ENCODE data around the gene TRIO. TPM values are rescaled to one million over a fixed set of nuclear protein-coding genes. Genes with fewer than 3 reads are reported as not detected.

The TRIO gene
- total and polyA plus RNA-seq, 3 experiments from 2014 or later: 0.89 to 4.4 (median 4.2) TPM

DNA sequence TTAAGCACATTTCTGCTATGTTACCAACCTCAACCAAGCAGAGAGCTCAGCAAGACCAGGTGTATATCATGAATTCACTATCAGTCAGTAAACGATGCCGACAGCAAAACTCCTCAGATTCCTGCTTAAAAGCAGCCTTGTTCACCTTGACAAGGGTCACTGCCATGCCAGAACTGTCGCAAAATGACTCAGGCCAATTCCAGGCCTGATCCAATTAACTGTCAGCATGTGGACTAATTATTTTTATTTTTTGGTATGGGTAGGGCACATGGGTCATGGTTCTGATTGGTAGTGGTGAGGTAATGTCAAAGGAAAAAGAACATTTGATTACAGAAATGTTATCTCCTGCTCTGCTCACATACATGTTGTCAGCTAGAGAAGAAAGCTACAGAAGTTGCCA, 224.2 kb downstream of the TRIO start:
- DNase-seq: no peak
- no peaks in the 10 kb centered on the region for H3K36me3 ChIP-seq (ENCODE audit: insufficient read depth, low read length)
- no peak overlapping the region for H3K4me3 ChIP-seq (ENCODE audit: low read length)
- CTCF ChIA-PET: interaction anchor here (1.2 to 7.5 kb wide), 4 partner anchors 11 to 280 kb away, joined by 3 to 122 read pairs (median 5); no protein-coding TSS in a partner anchor
- H3K27me3 ChIP-seq (ENCODE audit: insufficient read depth, low read length, poor library complexity, severe bottlenecking): no peaks in the 10 kb centered on the region
- POLR2A ChIA-PET: interaction anchor here (0.6 kb wide), 1 partner anchor 398 kb away, joined by 4 read pairs; no protein-coding TSS in a partner anchor
- H3K9me3 Mint-ChIP-seq: no peaks in the 10 kb centered on the region
- no peak overlapping the region for H3K27ac Mint-ChIP-seq
- peaks cover 16 to 37% (median 32%) of the 10 kb centered on the region in 3 donors for H3K4me1 Mint-ChIP-seq
- H3K4me3 Mint-ChIP-seq: no peak overlapping the region
- H3K4me1 ChIP-seq (ENCODE audit: insufficient read depth, low read length): peaks cover 25% of the 10 kb centered on the region
- H3K36me3 Mint-ChIP-seq: no peaks in the 10 kb centered on the region
- no peaks in the 10 kb centered on the region for H3K9me3 ChIP-seq (ENCODE audit: low read length)
- H3K27me3 Mint-ChIP-seq: peaks cover under 1 to 2% of the 10 kb centered on the region in 2 donors
- no peak overlapping the region for H3K27ac ChIP-seq (ENCODE audit: low read depth, low read length)

- no peak overlapping the region for H3K4me3 Mint-ChIP-seq
- ChIA-PET POLR2A (no interaction called here), CTCF (interaction anchor here (7.5 kb wide), 1 partner anchor 278 kb away, joined by 122 read pairs; no protein-coding TSS in a partner anchor)
- H3K36me3 Mint-ChIP-seq: no peaks in the 10 kb centered on the region
- no peaks in the 10 kb centered on the region for H3K36me3 ChIP-seq (ENCODE audit: insufficient read depth, low read length)
- H3K4me3 ChIP-seq (ENCODE audit: low read length): no peak overlapping the region
- no peaks in the 10 kb centered on the region for H3K9me3 Mint-ChIP-seq
- H3K4me1 ChIP-seq (ENCODE audit: insufficient read depth, low read length): peaks cover 25% of the 10 kb centered on the region
- H3K27me3 ChIP-seq (ENCODE audit: insufficient read depth, low read length, poor library complexity, severe bottlenecking): no peaks in the 10 kb centered on the region
- H3K9me3 ChIP-seq (ENCODE audit: low read length): no peaks in the 10 kb centered on the region
- H3K27ac Mint-ChIP-seq: no peak overlapping the region
- H3K27me3 Mint-ChIP-seq: peaks cover 0 to 4% of the 10 kb centered on the region in 2 donors
- H3K4me1 Mint-ChIP-seq: peaks cover 15 to 35% (median 24%) of the 10 kb centered on the region in 3 donors
- H3K27ac ChIP-seq (ENCODE audit: low read depth, low read length): no peak overlapping the region
- no peak for DNase-seq
Observed at GRCh38 chr5:14369780-14370179, 226.6 kb downstream of the TRIO start.

GRCh38 chr5:14370386-14370785, 227.2 kb downstream of the TRIO start:
- H3K36me3 Mint-ChIP-seq: no peaks in the 10 kb centered on the region
- Histone ChIP-seq H3K9me3 (ENCODE audit: low read length) (no peaks in the 10 kb centered on the region), H3K27me3 (ENCODE audit: insufficient read depth, low read length, poor library complexity, severe bottlenecking) (no peaks in the 10 kb centered on the region), H3K4me1 (ENCODE audit: insufficient read depth, low read length) (peaks cover 19% of the 10 kb centered on the region), H3K27ac (ENCODE audit: low read depth, low read length) (no peak overlapping the region), H3K36me3 (ENCODE audit: insufficient read depth, low read length) (no peaks in the 10 kb centered on the region), H3K4me3 (ENCODE audit: low read length) (no peak overlapping the region)
- H3K4me3 Mint-ChIP-seq: no peak overlapping the region
- no peak for DNase-seq
- no peak overlapping the region for H3K27ac Mint-ChIP-seq
- peaks cover 0 to 4% of the 10 kb centered on the region in 2 donors for H3K27me3 Mint-ChIP-seq
- ChIA-PET POLR2A (no interaction called here), CTCF (interaction anchor here (1.2 kb wide), 1 partner anchor 17 kb away, joined by 3 read pairs; no protein-coding TSS in a partner anchor)
- H3K4me1 Mint-ChIP-seq: peaks cover 10 to 29% (median 18%) of the 10 kb centered on the region in 3 donors
- H3K9me3 Mint-ChIP-seq: no peaks in the 10 kb centered on the region

DNA sequence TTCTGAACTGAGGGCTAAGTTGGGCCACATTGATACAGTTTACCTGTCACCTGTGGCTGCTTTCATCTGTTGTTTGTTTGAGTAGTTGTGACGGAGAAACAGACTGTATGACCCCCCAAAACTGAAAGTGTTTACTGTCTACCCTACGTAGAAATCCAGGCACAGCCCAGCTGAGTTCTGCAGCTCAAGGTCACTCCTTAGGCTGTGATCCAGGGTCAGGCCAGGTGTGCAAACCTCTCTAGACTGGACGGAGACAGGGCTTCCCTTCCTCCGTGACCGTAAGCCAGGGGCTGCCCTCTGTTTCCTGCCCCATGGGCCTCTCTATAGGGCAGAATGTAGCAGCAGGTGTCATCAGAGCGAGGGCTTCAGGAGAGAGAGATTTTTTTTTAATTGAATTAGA, 230.5 kb downstream of the TRIO start:
- no peak overlapping the region for H3K27ac ChIP-seq (ENCODE audit: low read depth, low read length)
- no peak overlapping the region for H3K4me3 ChIP-seq (ENCODE audit: low read length)
- POLR2A ChIA-PET: no interaction called here
- H3K27me3 Mint-ChIP-seq: peaks cover 4 to 7% of the 10 kb centered on the region in 2 donors
- no peak for DNase-seq
- no peaks in the 10 kb centered on the region for H3K36me3 Mint-ChIP-seq
- H3K4me3 Mint-ChIP-seq: no peak overlapping the region
- H3K36me3 ChIP-seq (ENCODE audit: insufficient read depth, low read length): no peaks in the 10 kb centered on the region
- H3K9me3 Mint-ChIP-seq: no peaks in the 10 kb centered on the region
- CTCF ChIA-PET: no interaction called here
- H3K4me1 Mint-ChIP-seq: peaks cover 0 to 5% (median 0%) of the 10 kb centered on the region in 3 donors
- H3K27me3 ChIP-seq (ENCODE audit: insufficient read depth, low read length, poor library complexity, severe bottlenecking): no peaks in the 10 kb centered on the region
- H3K4me1 ChIP-seq (ENCODE audit: insufficient read depth, low read length): no peaks in the 10 kb centered on the region
- no peaks in the 10 kb centered on the region for H3K9me3 ChIP-seq (ENCODE audit: low read length)
- H3K27ac Mint-ChIP-seq: no peak overlapping the region

DNA sequence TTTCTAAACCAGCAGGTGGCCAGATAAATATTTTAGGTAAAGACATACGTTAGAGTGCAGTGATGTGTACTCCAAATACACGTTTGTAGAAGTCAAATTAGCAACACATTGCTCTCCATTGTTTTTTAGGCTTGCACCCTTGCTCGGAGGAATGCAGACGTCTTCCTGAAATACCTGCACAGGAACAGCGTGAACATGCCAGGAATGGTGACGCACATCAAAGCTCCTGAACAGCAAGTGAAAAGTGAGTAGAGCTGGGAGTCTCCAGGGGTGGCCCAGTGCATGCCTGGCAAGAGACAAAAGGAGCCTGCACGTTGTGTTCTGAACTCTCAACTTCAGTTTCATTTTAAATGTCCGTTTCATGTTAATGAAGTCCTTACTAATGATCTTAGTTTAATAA, 231.0 kb downstream of the TRIO start:
- peaks cover 0 to 5% (median 0%) of the 10 kb centered on the region in 3 donors for H3K4me1 Mint-ChIP-seq
- POLR2A ChIA-PET: no interaction called here
- Histone ChIP-seq H3K36me3 (ENCODE audit: insufficient read depth, low read length) (no peaks in the 10 kb centered on the region), H3K9me3 (ENCODE audit: low read length) (no peaks in the 10 kb centered on the region), H3K4me3 (ENCODE audit: low read length) (no peak overlapping the region), H3K27ac (ENCODE audit: low read depth, low read length) (no peak overlapping the region), H3K4me1 (ENCODE audit: insufficient read depth, low read length) (no peaks in the 10 kb centered on the region), H3K27me3 (ENCODE audit: insufficient read depth, low read length, poor library complexity, severe bottlenecking) (no peaks in the 10 kb centered on the region)
- no peak overlapping the region for H3K4me3 Mint-ChIP-seq
- H3K36me3 Mint-ChIP-seq: no peaks in the 10 kb centered on the region
- no peak for DNase-seq
- H3K27me3 Mint-ChIP-seq: peaks cover 4 to 7% of the 10 kb centered on the region in 2 donors
- H3K9me3 Mint-ChIP-seq: no peaks in the 10 kb centered on the region
- CTCF ChIA-PET: no interaction called here
- no peak overlapping the region for H3K27ac Mint-ChIP-seq

- no peak for DNase-seq
- Mint-ChIP-seq H3K4me1 (peaks cover 0 to 5% (median 0%) of the 10 kb centered on the region in 3 donors), H3K9me3 (no peaks in the 10 kb centered on the region), H3K36me3 (no peaks in the 10 kb centered on the region), H3K27ac (no peak overlapping the region), H3K4me3 (no peak overlapping the region), H3K27me3 (peaks cover 6 to 13% of the 10 kb centered on the region in 2 donors)
- Histone ChIP-seq H3K4me1 (ENCODE audit: insufficient read depth, low read length) (no peaks in the 10 kb centered on the region), H3K9me3 (ENCODE audit: low read length) (no peaks in the 10 kb centered on the region), H3K36me3 (ENCODE audit: insufficient read depth, low read length) (no peaks in the 10 kb centered on the region), H3K4me3 (ENCODE audit: low read length) (no peak overlapping the region), H3K27ac (ENCODE audit: low read depth, low read length) (no peak overlapping the region), H3K27me3 (ENCODE audit: insufficient read depth, low read length, poor library complexity, severe bottlenecking) (no peaks in the 10 kb centered on the region)
- ChIA-PET CTCF (no interaction called here), POLR2A (no interaction called here)
Observed at GRCh38 chr5:14376789-14377188, 233.6 kb downstream of the TRIO start.

DNA sequence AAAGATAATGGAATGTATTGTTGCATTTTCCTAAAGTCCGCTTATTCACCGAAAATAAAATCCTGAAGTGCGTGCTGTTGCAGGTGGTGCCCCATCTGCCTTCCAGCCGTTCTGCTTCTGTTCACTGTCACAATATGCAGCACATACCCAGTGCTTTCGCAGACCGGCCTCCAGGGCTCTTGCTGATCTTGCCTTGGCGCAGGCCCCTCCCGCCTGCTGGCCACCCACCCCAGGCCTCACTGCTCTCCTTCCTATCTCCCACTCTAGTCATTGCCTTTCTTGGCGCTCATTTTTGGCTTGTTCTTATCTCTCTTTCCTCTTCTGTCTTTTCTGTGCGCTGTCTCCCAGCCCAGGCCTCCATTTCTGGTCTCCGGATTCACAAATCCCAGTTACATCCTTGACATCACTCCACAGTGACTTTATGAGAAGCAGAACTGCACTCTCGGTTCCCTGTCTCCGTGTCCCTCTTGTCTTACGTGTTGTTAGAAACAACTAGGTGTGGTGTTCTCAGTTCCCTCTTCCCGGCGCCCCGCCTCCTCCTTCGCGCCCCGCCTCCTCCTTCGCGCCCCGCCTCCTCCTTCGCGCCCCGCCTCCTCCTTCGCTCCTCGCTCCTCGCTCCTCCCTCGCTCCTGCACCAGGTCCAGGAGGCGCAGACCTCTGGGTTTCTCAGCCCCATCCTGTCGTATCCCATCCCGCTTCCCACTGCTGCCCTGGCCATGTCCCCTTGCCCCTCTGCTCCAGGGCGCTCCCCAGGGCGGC, 236.8 kb downstream of the TRIO start:
- H3K27me3 ChIP-seq (ENCODE audit: insufficient read depth, low read length, poor library complexity, severe bottlenecking): no peaks in the 10 kb centered on the region
- Mint-ChIP-seq H3K27me3 (peaks cover 6 to 13% of the 10 kb centered on the region in 2 donors), H3K36me3 (no peaks in the 10 kb centered on the region), H3K4me3 (no peak overlapping the region), H3K9me3 (no peaks in the 10 kb centered on the region), H3K27ac (no peak overlapping the region), H3K4me1 (peaks cover 0 to 4% (median 4%) of the 10 kb centered on the region in 3 donors)
- H3K9me3 ChIP-seq (ENCODE audit: low read length): no peaks in the 10 kb centered on the region
- ChIA-PET POLR2A (no interaction called here), CTCF (no interaction called here)
- H3K27ac ChIP-seq (ENCODE audit: low read depth, low read length): no peak overlapping the region
- DNase-seq: no peak
- H3K4me3 ChIP-seq (ENCODE audit: low read length): no peak overlapping the region
- no peaks in the 10 kb centered on the region for H3K36me3 ChIP-seq (ENCODE audit: insufficient read depth, low read length)
- no peaks in the 10 kb centered on the region for H3K4me1 ChIP-seq (ENCODE audit: insufficient read depth, low read length)

GRCh38 chr5:14380712-14381111, 237.6 kb downstream of the TRIO start:
- H3K27ac Mint-ChIP-seq: no peak overlapping the region
- H3K4me1 Mint-ChIP-seq: peaks cover 0 to 9% (median 9%) of the 10 kb centered on the region in 3 donors
- Histone ChIP-seq H3K27ac (ENCODE audit: low read depth, low read length) (no peak overlapping the region), H3K27me3 (ENCODE audit: insufficient read depth, low read length, poor library complexity, severe bottlenecking) (no peaks in the 10 kb centered on the region), H3K4me3 (ENCODE audit: low read length) (no peak overlapping the region), H3K4me1 (ENCODE audit: insufficient read depth, low read length) (no peaks in the 10 kb centered on the region), H3K36me3 (ENCODE audit: insufficient read depth, low read length) (no peaks in the 10 kb centered on the region), H3K9me3 (ENCODE audit: low read length) (no peaks in the 10 kb centered on the region)
- POLR2A ChIA-PET: no interaction called here
- H3K4me3 Mint-ChIP-seq: no peak overlapping the region
- no peaks in the 10 kb centered on the region for H3K9me3 Mint-ChIP-seq
- peaks cover 6 to 13% of the 10 kb centered on the region in 2 donors for H3K27me3 Mint-ChIP-seq
- H3K36me3 Mint-ChIP-seq: no peaks in the 10 kb centered on the region
- no peak for DNase-seq
- CTCF ChIA-PET: interaction anchor here (0.8 kb wide), 1 partner anchor 268 kb away, joined by 3 read pairs; no protein-coding TSS in a partner anchor

All from CD8-positive, alpha-beta memory T cell (primary cell).